SK-N-SH treated with all-trans-retinoic acid at 6 μM for 48 hours (cell line): Measurements from ENCODE around the gene NEBL.

ENCODE experiments used
- ATAC-seq: fragments of 200-7000 bp; cut with Tn5 transposase; 3 replicates; pipeline ENCODE4 v1.9.1; 2020; ENCODE audit warnings: mild to moderate bottlenecking, moderate library complexity
- BACH2 ChIP-seq: fragments of 250-450 bp; sonication (Bioruptor Pico); IDR thresholded peaks from 2 replicates; pipeline ENCODE4 v1.9.0; 2021; ENCODE audit warnings: mild to moderate bottlenecking, borderline replicate concordance
- CSDC2 ChIP-seq: fragments of 250-450 bp; sonication (Bioruptor Pico); IDR thresholded peaks from 2 replicates; pipeline ENCODE4 v1.5.0; 2020; ENCODE audit warnings: mild to moderate bottlenecking, moderate library complexity
- ESRRG ChIP-seq: fragments of 250-450 bp; sonication (Bioruptor Pico); IDR thresholded peaks from 2 replicates; pipeline ENCODE4 v1.6.1; 2021; ENCODE audit warnings: mild to moderate bottlenecking
- GLIS3 ChIP-seq: fragments of 250-450 bp; sonication (Bioruptor Pico); IDR thresholded peaks from 2 replicates; pipeline ENCODE4 v1.5.0; 2020; ENCODE audit warnings: mild to moderate bottlenecking, moderate library complexity
- ISL1 ChIP-seq: fragments of 250-450 bp; sonication (Bioruptor Pico); IDR thresholded peaks from 2 replicates; pipeline ENCODE4 v2.1.2; 2022; ENCODE audit warnings: mild to moderate bottlenecking, moderate library complexity
- OSR1 ChIP-seq: fragments of 250-450 bp; sonication (Bioruptor Pico); IDR thresholded peaks from 2 replicates; pipeline ENCODE4 v1.8.0; 2022; ENCODE audit warnings: moderate library complexity, mild to moderate bottlenecking, inconsistent platforms
- PATZ1 ChIP-seq: fragments of 250-450 bp; sonication (Bioruptor Pico); IDR thresholded peaks from 2 replicates; pipeline ENCODE4 v1.8.0; 2020; ENCODE audit warnings: mild to moderate bottlenecking, moderate library complexity, borderline replicate concordance
- POU6F1 ChIP-seq: fragments of 250-450 bp; sonication (Bioruptor Pico); IDR thresholded peaks from 2 replicates; pipeline ENCODE4 v1.8.0; 2021; ENCODE audit warnings: low read depth, mild to moderate bottlenecking, moderate library complexity, borderline replicate concordance
- PPARA ChIP-seq: fragments of 250-450 bp; sonication (Bioruptor Pico); IDR thresholded peaks from 2 replicates; pipeline ENCODE4 v1.5.0; 2020; ENCODE audit warnings: mild to moderate bottlenecking, borderline replicate concordance
- RARB ChIP-seq: fragments of 250-450 bp; sonication (Bioruptor Pico); IDR thresholded peaks from 2 replicates; pipeline ENCODE4 v1.8.0; 2021; ENCODE audit warnings: mild to moderate bottlenecking, moderate library complexity
- SNAI2 ChIP-seq: fragments of 250-450 bp; sonication (Bioruptor Pico); IDR thresholded peaks from 2 replicates; pipeline ENCODE4 v1.5.0; 2020; ENCODE audit warnings: mild to moderate bottlenecking, moderate library complexity
- TCF4 ChIP-seq: fragments of 250-450 bp; sonication (Bioruptor Pico); IDR thresholded peaks from 2 replicates; pipeline ENCODE4 v1.8.0; 2021; ENCODE audit warnings: mild to moderate bottlenecking, moderate library complexity, borderline replicate concordance
- TOX ChIP-seq: fragments of 250-450 bp; sonication (Bioruptor Pico); IDR thresholded peaks from 2 replicates; pipeline ENCODE4 v1.8.0; 2021; ENCODE audit warnings: mild to moderate bottlenecking, moderate library complexity, borderline replicate concordance
- ZC3H10 ChIP-seq: fragments of 250-450 bp; sonication (Bioruptor Pico); IDR thresholded peaks from 2 replicates; pipeline ENCODE4 v1.5.1; 2021; ENCODE audit warnings: mild to moderate bottlenecking, moderate library complexity
- ZFP3 ChIP-seq: fragments of 250-450 bp; sonication (Bioruptor Pico); IDR thresholded peaks from 2 replicates; pipeline ENCODE4 v1.5.0; 2020; ENCODE audit warnings: mild to moderate bottlenecking, moderate library complexity
- ZFP30 ChIP-seq: fragments of 450-650 bp; formaldehyde crosslinking; IDR thresholded peaks from 2 replicates; pipeline ENCODE4 v1.5.0; 2022; ENCODE audit warnings: mild to moderate bottlenecking, moderate library complexity
- ZNF565 ChIP-seq: fragments of 450-650 bp; formaldehyde crosslinking; conservative IDR thresholded peaks from 2 replicates; pipeline ENCODE4 v1.5.0; 2020; ENCODE audit warnings: low read depth, mild to moderate bottlenecking, moderate library complexity
- ZNF70 ChIP-seq: fragments of 450-650 bp; formaldehyde crosslinking; IDR thresholded peaks from 2 replicates; pipeline ENCODE4 v1.5.0; 2020; ENCODE audit warnings: mild to moderate bottlenecking, moderate library complexity
- ZNF8 ChIP-seq: fragments of 450-650 bp; formaldehyde crosslinking; IDR thresholded peaks from 2 replicates; pipeline ENCODE4 v1.5.0; 2020; ENCODE audit warnings: mild to moderate bottlenecking, moderate library complexity
- TF ChIP-seq, protein P1 (sequence below): fragments of 250-450 bp; sonication (Bioruptor Pico); IDR thresholded peaks from 2 replicates; pipeline ENCODE4 v1.5.0; 2020; ENCODE audit warnings: mild to moderate bottlenecking, moderate library complexity
- TF ChIP-seq, protein P2 (sequence below): fragments of 250-450 bp; sonication (Bioruptor Pico); IDR thresholded peaks from 2 replicates; pipeline ENCODE4 v1.5.1; 2021; ENCODE audit warnings: mild to moderate bottlenecking, moderate library complexity
- TF ChIP-seq, protein P3 (sequence below): fragments of 250-450 bp; sonication (Bioruptor Pico); IDR thresholded peaks from 2 replicates; pipeline ENCODE4 v1.5.1; 2020; ENCODE audit warnings: low read depth, mild to moderate bottlenecking, moderate library complexity

The NEBL gene

DNA sequence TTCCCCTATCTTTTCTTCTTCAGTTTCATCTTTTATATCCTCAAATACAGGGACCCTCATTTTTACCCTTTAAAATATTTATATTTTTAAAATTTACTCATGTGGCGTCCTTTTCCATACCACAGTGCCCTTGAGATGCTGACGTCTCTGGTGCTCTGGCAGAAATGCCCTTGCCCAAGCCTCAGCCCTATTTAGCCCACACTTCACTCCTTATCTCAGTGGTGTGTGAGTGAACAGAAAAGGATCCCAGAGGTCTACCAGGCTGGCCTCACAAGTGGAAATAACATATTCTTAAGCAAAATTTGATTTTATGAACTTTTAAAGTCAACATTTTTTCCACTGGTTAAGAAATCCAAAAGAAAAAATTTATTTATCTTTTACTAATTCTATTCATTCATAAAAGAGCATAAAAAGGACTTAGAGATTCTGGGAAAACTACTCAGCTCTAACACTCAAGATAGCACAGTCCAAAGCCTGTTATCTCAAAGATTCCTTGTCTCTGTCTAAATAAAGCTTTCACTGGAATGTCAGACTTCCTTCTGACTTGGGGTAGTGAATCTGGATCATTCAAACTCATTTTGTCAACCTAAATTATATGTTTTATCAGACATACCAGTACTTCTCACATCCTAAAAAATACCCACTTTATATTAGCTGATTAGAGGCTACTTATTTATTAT, at the start of gene NEBL:
Gene NEBL, minus strand, starts transcription at position 166 of the 680 bp plus-strand sequence. Its CDS starts 106 bp downstream, at position 60.
- no peak for ATAC-seq
- no peak for TF ChIP-seq SNAI2
- no peak for TF ChIP-seq BACH2 (CRISPR knock-in tag)
- TF ChIP-seq OSR1: no peak
- no peak for TF ChIP-seq CSDC2 (CRISPR knock-in tag)
- TF ChIP-seq, protein P1, sequence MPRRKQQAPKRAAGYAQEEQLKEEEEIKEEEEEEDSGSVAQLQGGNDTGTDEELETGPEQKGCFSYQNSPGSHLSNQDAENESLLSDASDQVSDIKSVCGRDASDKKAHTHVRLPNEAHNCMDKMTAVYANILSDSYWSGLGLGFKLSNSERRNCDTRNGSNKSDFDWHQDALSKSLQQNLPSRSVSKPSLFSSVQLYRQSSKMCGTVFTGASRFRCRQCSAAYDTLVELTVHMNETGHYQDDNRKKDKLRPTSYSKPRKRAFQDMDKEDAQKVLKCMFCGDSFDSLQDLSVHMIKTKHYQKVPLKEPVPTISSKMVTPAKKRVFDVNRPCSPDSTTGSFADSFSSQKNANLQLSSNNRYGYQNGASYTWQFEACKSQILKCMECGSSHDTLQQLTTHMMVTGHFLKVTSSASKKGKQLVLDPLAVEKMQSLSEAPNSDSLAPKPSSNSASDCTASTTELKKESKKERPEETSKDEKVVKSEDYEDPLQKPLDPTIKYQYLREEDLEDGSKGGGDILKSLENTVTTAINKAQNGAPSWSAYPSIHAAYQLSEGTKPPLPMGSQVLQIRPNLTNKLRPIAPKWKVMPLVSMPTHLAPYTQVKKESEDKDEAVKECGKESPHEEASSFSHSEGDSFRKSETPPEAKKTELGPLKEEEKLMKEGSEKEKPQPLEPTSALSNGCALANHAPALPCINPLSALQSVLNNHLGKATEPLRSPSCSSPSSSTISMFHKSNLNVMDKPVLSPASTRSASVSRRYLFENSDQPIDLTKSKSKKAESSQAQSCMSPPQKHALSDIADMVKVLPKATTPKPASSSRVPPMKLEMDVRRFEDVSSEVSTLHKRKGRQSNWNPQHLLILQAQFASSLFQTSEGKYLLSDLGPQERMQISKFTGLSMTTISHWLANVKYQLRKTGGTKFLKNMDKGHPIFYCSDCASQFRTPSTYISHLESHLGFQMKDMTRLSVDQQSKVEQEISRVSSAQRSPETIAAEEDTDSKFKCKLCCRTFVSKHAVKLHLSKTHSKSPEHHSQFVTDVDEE (CRISPR knock-in tag): no peak
- TF ChIP-seq ZFP3 (CRISPR knock-in tag): no peak
- no peak for TF ChIP-seq ZFP30 (CRISPR knock-in tag)
- TF ChIP-seq POU6F1 (CRISPR knock-in tag): no peak
- TF ChIP-seq GLIS3 (CRISPR knock-in tag): no peak
- TF ChIP-seq RARB (CRISPR knock-in tag): no peak
- no peak for TF ChIP-seq ZNF8 (CRISPR knock-in tag)
- TF ChIP-seq TOX (CRISPR knock-in tag): no peak
- TF ChIP-seq ZNF565 (CRISPR knock-in tag): no peak
- TF ChIP-seq PATZ1 (CRISPR knock-in tag): no peak
- TF ChIP-seq ISL1 (CRISPR knock-in tag): no peak
- TF ChIP-seq ZC3H10 (CRISPR knock-in tag): no peak
- TF ChIP-seq, protein P2, sequence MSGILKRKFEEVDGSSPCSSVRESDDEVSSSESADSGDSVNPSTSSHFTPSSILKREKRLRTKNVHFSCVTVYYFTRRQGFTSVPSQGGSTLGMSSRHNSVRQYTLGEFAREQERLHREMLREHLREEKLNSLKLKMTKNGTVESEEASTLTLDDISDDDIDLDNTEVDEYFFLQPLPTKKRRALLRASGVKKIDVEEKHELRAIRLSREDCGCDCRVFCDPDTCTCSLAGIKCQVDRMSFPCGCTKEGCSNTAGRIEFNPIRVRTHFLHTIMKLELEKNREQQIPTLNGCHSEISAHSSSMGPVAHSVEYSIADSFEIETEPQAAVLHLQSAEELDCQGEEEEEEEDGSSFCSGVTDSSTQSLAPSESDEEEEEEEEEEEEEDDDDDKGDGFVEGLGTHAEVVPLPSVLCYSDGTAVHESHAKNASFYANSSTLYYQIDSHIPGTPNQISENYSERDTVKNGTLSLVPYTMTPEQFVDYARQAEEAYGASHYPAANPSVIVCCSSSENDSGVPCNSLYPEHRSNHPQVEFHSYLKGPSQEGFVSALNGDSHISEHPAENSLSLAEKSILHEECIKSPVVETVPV (CRISPR knock-in tag): no peak
- TF ChIP-seq TCF4 (CRISPR knock-in tag): no peak
- no peak for TF ChIP-seq PPARA (CRISPR knock-in tag)

GRCh38 chr10:20945546-20946332, 48.6 kb upstream of the NEBL start:
- TF ChIP-seq CSDC2 (CRISPR knock-in tag) (no peak), BACH2 (CRISPR knock-in tag) (no peak), GLIS3 (CRISPR knock-in tag) (no peak), ESRRG (CRISPR knock-in tag) (no peak), ZNF70 (CRISPR knock-in tag) (no peak), SNAI2 (no peak)
- ATAC-seq: no peak

GRCh38 chr10:20944789-20945502, 47.8 kb upstream of the NEBL start:
- no peak for ATAC-seq
- TF ChIP-seq PATZ1 (CRISPR knock-in tag): no peak
- TF ChIP-seq SNAI2: no peak
- TF ChIP-seq, protein P2 (CRISPR knock-in tag): no peak
- no peak for TF ChIP-seq RARB (CRISPR knock-in tag)
- no peak for TF ChIP-seq ISL1 (CRISPR knock-in tag)
- TF ChIP-seq ZNF70 (CRISPR knock-in tag): no peak
- no peak for TF ChIP-seq TOX (CRISPR knock-in tag)
- no peak for TF ChIP-seq PPARA (CRISPR knock-in tag)
- TF ChIP-seq OSR1: no peak
- TF ChIP-seq, protein P3, sequence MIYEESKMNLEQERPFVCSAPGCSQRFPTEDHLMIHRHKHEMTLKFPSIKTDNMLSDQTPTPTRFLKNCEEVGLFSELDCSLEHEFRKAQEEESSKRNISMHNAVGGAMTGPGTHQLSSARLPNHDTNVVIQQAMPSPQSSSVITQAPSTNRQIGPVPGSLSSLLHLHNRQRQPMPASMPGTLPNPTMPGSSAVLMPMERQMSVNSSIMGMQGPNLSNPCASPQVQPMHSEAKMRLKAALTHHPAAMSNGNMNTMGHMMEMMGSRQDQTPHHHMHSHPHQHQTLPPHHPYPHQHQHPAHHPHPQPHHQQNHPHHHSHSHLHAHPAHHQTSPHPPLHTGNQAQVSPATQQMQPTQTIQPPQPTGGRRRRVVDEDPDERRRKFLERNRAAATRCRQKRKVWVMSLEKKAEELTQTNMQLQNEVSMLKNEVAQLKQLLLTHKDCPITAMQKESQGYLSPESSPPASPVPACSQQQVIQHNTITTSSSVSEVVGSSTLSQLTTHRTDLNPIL (CRISPR knock-in tag): no peak
- no peak for TF ChIP-seq ZNF8 (CRISPR knock-in tag)
- TF ChIP-seq ESRRG (CRISPR knock-in tag): no peak
